PC-9 (cell line): Measurements from ENCODE around the gene SH3GL1.

Experiments
- EZH2 ChIP-seq: fragments of 200-600 bp; sonication (generic); IDR thresholded peaks from 2 replicates; pipeline ENCODE4 v1.8.0; 2017; ENCODE audit warnings: antibody characterized with exemption, low read depth
- TF ChIP-seq, protein P1 (sequence below): fragments of 200-600 bp; sonication (generic); conservative IDR thresholded peaks from 2 replicates; pipeline ENCODE4 v1.6.1; 2017; ENCODE audit warnings: mixed run types, antibody characterized with exemption, mild to moderate bottlenecking, moderate library complexity

- TF ChIP-seq, protein P1, sequence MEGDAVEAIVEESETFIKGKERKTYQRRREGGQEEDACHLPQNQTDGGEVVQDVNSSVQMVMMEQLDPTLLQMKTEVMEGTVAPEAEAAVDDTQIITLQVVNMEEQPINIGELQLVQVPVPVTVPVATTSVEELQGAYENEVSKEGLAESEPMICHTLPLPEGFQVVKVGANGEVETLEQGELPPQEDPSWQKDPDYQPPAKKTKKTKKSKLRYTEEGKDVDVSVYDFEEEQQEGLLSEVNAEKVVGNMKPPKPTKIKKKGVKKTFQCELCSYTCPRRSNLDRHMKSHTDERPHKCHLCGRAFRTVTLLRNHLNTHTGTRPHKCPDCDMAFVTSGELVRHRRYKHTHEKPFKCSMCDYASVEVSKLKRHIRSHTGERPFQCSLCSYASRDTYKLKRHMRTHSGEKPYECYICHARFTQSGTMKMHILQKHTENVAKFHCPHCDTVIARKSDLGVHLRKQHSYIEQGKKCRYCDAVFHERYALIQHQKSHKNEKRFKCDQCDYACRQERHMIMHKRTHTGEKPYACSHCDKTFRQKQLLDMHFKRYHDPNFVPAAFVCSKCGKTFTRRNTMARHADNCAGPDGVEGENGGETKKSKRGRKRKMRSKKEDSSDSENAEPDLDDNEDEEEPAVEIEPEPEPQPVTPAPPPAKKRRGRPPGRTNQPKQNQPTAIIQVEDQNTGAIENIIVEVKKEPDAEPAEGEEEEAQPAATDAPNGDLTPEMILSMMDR: no peak
- no peak for TF ChIP-seq EZH2
Observed at GRCh38 chr19:4399812-4400134, 574 bp downstream of the SH3GL1 start.
